ENCODE measurements around the gene LRRFIP1.
A peak's percentile ranks its signal among the peaks of the same experiment; 100 is the strongest.

LRRFIP1 gene

DNA sequence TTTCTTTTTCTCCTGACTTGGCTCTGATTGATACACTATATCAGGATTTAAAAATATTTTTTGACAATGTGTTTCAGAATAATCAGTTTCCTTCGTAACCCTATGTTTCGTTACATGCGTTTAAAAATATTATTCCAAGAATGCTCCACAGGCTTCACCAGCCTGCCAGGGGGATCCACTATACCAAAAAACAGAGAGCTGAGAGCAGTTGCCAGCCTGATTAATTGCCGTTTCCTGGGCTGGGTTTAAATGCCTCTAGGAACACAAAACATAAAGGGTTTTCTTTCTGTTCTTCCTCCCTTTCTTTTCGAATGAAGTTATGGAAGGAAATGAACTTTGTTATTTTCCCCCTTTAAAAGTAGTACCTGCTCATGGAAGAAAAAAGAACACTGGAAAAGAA is 47.9 kb downstream of the LRRFIP1 start:
- Mint-ChIP-seq H3K27me3 (ENCODE audit: low read depth) (no peaks in the 10 kb centered on the region), H3K4me3 (peak overlapping the region in 2 of 3 experiments; percentile 20 to 65)

GRCh38 chr2:237680702-237681478 is 53.5 kb downstream of the LRRFIP1 start:
- Mint-ChIP-seq H3K36me3 (ENCODE audit: low read depth) (peaks cover 19% of the 10 kb centered on the region), H3K4me3 (no peak overlapping the region), H3K9me3 (no peaks in the 10 kb centered on the region), H3K27me3 (ENCODE audit: low read depth) (no peaks in the 10 kb centered on the region), H3K4me1 (peaks cover 36% of the 10 kb centered on the region), H3K27ac (peak overlapping the region in 1 of 3 experiments; percentile 33)
- TF ChIP-seq, protein P1, sequence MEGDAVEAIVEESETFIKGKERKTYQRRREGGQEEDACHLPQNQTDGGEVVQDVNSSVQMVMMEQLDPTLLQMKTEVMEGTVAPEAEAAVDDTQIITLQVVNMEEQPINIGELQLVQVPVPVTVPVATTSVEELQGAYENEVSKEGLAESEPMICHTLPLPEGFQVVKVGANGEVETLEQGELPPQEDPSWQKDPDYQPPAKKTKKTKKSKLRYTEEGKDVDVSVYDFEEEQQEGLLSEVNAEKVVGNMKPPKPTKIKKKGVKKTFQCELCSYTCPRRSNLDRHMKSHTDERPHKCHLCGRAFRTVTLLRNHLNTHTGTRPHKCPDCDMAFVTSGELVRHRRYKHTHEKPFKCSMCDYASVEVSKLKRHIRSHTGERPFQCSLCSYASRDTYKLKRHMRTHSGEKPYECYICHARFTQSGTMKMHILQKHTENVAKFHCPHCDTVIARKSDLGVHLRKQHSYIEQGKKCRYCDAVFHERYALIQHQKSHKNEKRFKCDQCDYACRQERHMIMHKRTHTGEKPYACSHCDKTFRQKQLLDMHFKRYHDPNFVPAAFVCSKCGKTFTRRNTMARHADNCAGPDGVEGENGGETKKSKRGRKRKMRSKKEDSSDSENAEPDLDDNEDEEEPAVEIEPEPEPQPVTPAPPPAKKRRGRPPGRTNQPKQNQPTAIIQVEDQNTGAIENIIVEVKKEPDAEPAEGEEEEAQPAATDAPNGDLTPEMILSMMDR (IDR thresholded peaks at IDR 0.05; ENCODE audit: unreplicated experiment in 3 of 3) = no peak

More for the DNA sequence above, 47.9 kb downstream of the LRRFIP1 start:
- Mint-ChIP-seq H3K36me3 (ENCODE audit: low read depth) (no peaks in the 10 kb centered on the region), H3K4me1 (peaks cover 61% of the 10 kb centered on the region), H3K9me3 (no peaks in the 10 kb centered on the region), H3K27ac (peak overlapping the region; percentile 52 to 94 (median 92))
- TF ChIP-seq, protein P1 (IDR thresholded peaks at IDR 0.05; ENCODE audit: unreplicated experiment in 3 of 3) = no peak

GRCh38 chr2:237682151-237682550 is 54.8 kb downstream of the LRRFIP1 start:
- TF ChIP-seq, protein P1 (IDR thresholded peaks at IDR 0.05; ENCODE audit: unreplicated experiment in 3 of 3) = no peak
- H3K27ac Mint-ChIP-seq = no peak overlapping the region
- H3K9me3 Mint-ChIP-seq = no peaks in the 10 kb centered on the region
- no peak overlapping the region for H3K4me3 Mint-ChIP-seq
- H3K36me3 Mint-ChIP-seq (ENCODE audit: low read depth) = peaks cover 19% of the 10 kb centered on the region
- H3K4me1 Mint-ChIP-seq = peaks cover 25% of the 10 kb centered on the region
- H3K27me3 Mint-ChIP-seq (ENCODE audit: low read depth) = peaks cover 3% of the 10 kb centered on the region

GRCh38 chr2:237682856-237683670 is 55.7 kb downstream of the LRRFIP1 start:
- no peaks in the 10 kb centered on the region for H3K9me3 Mint-ChIP-seq
- peak overlapping the region in 1 of 3 experiments; percentile 63 for H3K27ac Mint-ChIP-seq
- TF ChIP-seq, protein P1 (IDR thresholded peaks at IDR 0.05; ENCODE audit: unreplicated experiment in 3 of 3) = no peak
- peaks cover 3% of the 10 kb centered on the region for H3K27me3 Mint-ChIP-seq (ENCODE audit: low read depth)
- H3K4me3 Mint-ChIP-seq = peak overlapping the region in 1 of 3 experiments; percentile 19
- peaks cover 19% of the 10 kb centered on the region for H3K36me3 Mint-ChIP-seq (ENCODE audit: low read depth)
- peaks cover 25% of the 10 kb centered on the region for H3K4me1 Mint-ChIP-seq

DNA sequence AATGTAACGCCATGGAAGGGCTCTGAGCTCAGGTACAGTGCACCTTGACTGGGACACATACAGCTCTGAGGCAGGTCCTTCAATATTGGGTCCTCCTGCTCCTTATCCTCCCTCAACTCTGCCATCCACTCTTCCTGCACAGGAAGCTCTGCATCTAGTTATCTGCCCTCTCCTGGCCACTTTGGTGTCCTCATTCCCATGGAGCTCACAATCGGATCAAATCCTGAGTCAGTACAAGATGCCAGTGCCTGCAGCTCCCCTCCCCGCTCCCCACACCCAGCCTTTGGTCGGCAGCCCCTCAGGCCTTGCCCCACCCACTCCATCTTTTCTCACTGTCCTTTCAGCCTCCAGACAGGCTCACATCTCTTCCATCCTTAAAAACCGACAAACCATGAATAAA is 58.0 kb downstream of the LRRFIP1 start:
- TF ChIP-seq, protein P1 (IDR thresholded peaks at IDR 0.05; ENCODE audit: unreplicated experiment in 3 of 3) = peak in 2 of 3 experiments; percentile 8 to 29
- Mint-ChIP-seq H3K4me3 (no peak overlapping the region), H3K27ac (no peak overlapping the region), H3K36me3 (ENCODE audit: low read depth) (peaks cover 19% of the 10 kb centered on the region), H3K4me1 (peaks cover 29% of the 10 kb centered on the region), H3K9me3 (no peaks in the 10 kb centered on the region), H3K27me3 (ENCODE audit: low read depth) (peaks cover 9% of the 10 kb centered on the region)
